Parathyroid adenoma (tissue), 2 donors: ENCODE measurements around the gene NDUFB7.

ENCODE experiments used
- H2AFZ ChIP-seq: fragments of 300-600 bp; sonication (generic); one replicate; pipeline ENCODE4 v1.7.0; 2017; ENCODE audit warnings: antibody characterized with exemption, mild to moderate bottlenecking
- H3K27ac ChIP-seq: fragments of 300-600 bp; sonication (generic); one replicate; pipeline ENCODE4 v1.7.0; 2017
- H3K27me3 ChIP-seq: fragments of 300-600 bp; sonication (generic); one replicate; pipeline ENCODE4 v1.7.0; 2017; ENCODE audit warnings: low read length; ENCODE audit not compliant: control insufficient read depth, insufficient read depth
- H3K36me3 ChIP-seq: fragments of 300-600 bp; sonication (generic); one replicate; pipeline ENCODE4 v1.7.0; 2017; ENCODE audit warnings: low read length; ENCODE audit not compliant: control insufficient read depth, insufficient read depth
- H3K4me1 ChIP-seq: fragments of 300-600 bp; sonication (generic); one replicate; pipeline ENCODE4 v1.7.0; 2017; ENCODE audit warnings: control low read depth
- H3K4me2 ChIP-seq: fragments of 300-600 bp; sonication (generic); one replicate; pipeline ENCODE4 v1.7.0; 2017; ENCODE audit warnings: low read length
- H3K4me3 ChIP-seq: fragments of 300-600 bp; sonication (generic); one replicate; pipeline ENCODE4 v1.7.0; 2017; ENCODE audit warnings: low read depth, low read length
- H3K79me2 ChIP-seq: fragments of 300-600 bp; sonication (generic); one replicate; pipeline ENCODE4 v1.7.0; 2017; ENCODE audit warnings: control low read depth
- H3K9ac ChIP-seq: fragments of 300-600 bp; sonication (generic); one replicate; pipeline ENCODE4 v1.7.0; 2017; ENCODE audit warnings: mild to moderate bottlenecking
- H3K9me3 ChIP-seq: fragments of 300-600 bp; sonication (generic); one replicate; pipeline ENCODE4 v1.7.0; 2017; ENCODE audit warnings: low read length; ENCODE audit not compliant: control insufficient read depth
- CTCF ChIP-seq: fragments of 300-600 bp; sonication (generic); IDR thresholded peaks from one replicate; pipeline ENCODE4 v1.7.0; 2017; ENCODE audit warnings: antibody characterized with exemption, mild to moderate bottlenecking
- donor health status: primary hyperparathyroidism.

Gene NDUFB7

GRCh38 chr19:14530005-14530348 is 41.9 kb downstream of the NDUFB7 start:
- Histone ChIP-seq H3K4me2 (peak overlapping the region; percentile 88), H3K79me2 (peaks cover 19% of the 10 kb centered on the region), H3K27ac (peak overlapping the region; percentile 73), H3K9me3 (no peaks in the 10 kb centered on the region), H3K4me3 (peak overlapping the region; percentile 94), H2AFZ (peak overlapping the region; percentile 50), H3K36me3 (no peaks in the 10 kb centered on the region), H3K4me1 (peaks cover 13% of the 10 kb centered on the region), H3K27me3 (no peaks in the 10 kb centered on the region), H3K9ac (no peak overlapping the region)
- TF ChIP-seq CTCF, result no peak

- Histone ChIP-seq H3K27me3 (no peaks in the 10 kb centered on the region), H2AFZ (peak within 1 kb of the TSS; percentile 91), H3K36me3 (no peaks in the 10 kb centered on the region), H3K4me2 (peak within 1 kb of the TSS; percentile 88), H3K9me3 (no peaks in the 10 kb centered on the region), H3K79me2 (peaks cover 14% of the 10 kb centered on the region), H3K9ac (no peak within 1 kb of the TSS), H3K27ac (peak within 1 kb of the TSS; percentile 73), H3K4me3 (peak within 1 kb of the TSS; percentile 94), H3K4me1 (peaks cover 13% of the 10 kb centered on the region)
- no peak for TF ChIP-seq CTCF
Measured at GRCh38 chr19:14529254-14530004, 42.4 kb downstream of the NDUFB7 start, which contains the start of gene TECR. TSS of gene TECR (plus strand) at chr19:14529594. CDS start at chr19:14529697, 103 bp downstream.

- H3K4me3 ChIP-seq, result peak overlapping the region; percentile 94
- no peaks in the 10 kb centered on the region for H3K27me3 ChIP-seq
- no peaks in the 10 kb centered on the region for H3K9me3 ChIP-seq
- no peak overlapping the region for H3K9ac ChIP-seq
- H3K79me2 ChIP-seq, result peaks cover 13% of the 10 kb centered on the region
- H3K4me2 ChIP-seq, result peak overlapping the region; percentile 84
- TF ChIP-seq CTCF, result no peak
- H3K4me1 ChIP-seq, result peaks cover 13% of the 10 kb centered on the region
- no peaks in the 10 kb centered on the region for H3K36me3 ChIP-seq
- peak overlapping the region; percentile 43 for H3K27ac ChIP-seq
- H2AFZ ChIP-seq, result peak overlapping the region; percentile 91
Measured at GRCh38 chr19:14528419-14529253, 43.2 kb downstream of the NDUFB7 start.

- Histone ChIP-seq H3K27me3 (no peaks in the 10 kb centered on the region), H3K27ac (no peak overlapping the region)
Measured at GRCh38 chr19:14526423-14526822, 45.4 kb downstream of the NDUFB7 start.

More at GRCh38 chr19:14526423-14526822, 45.4 kb downstream of the NDUFB7 start:
- peaks cover 7% of the 10 kb centered on the region for H3K79me2 ChIP-seq
- H3K4me2 ChIP-seq, result no peak overlapping the region
- no peak overlapping the region for H3K9ac ChIP-seq
- H3K9me3 ChIP-seq, result no peaks in the 10 kb centered on the region
- TF ChIP-seq CTCF, result no peak
- peak overlapping the region; percentile 16 for H2AFZ ChIP-seq
- H3K4me1 ChIP-seq, result peaks cover 2% of the 10 kb centered on the region
- no peaks in the 10 kb centered on the region for H3K36me3 ChIP-seq
- H3K4me3 ChIP-seq, result no peak overlapping the region
